Large intestine (tissue), 3 donors: ENCODE measurements around the gene RALB. TPM values are rescaled to one million over a fixed set of nuclear protein-coding genes. Genes with fewer than 3 reads are reported as not detected.
"Not testable (repeated sequence)": the region's sequence is repeated elsewhere in the genome, so short reads cannot be mapped to it uniquely, and the experiment has no call there.

Experiments used
- DNase-seq, 2 donors: peaks; one replicate each; pipeline versions ENCODE4 v3.0.0 to v3.0.0-alpha.2; 2013
- H3K27ac ChIP-seq: one replicate; pipeline ENCODE4 v1.5.1; 2013; ENCODE audit warnings: low read length
- H3K27me3 ChIP-seq: 2 replicates; pipeline ENCODE4 v1.6.1; 2013; ENCODE audit warnings: low read length; ENCODE audit not compliant: control insufficient read depth, insufficient read depth
- H3K36me3 ChIP-seq: 2 replicates; pipeline ENCODE4 v1.6.1; 2013; ENCODE audit warnings: low read length; ENCODE audit not compliant: control insufficient read depth, insufficient read depth
- H3K4me1 ChIP-seq: one replicate; pipeline ENCODE4 v1.6.1; 2013; ENCODE audit warnings: low read length; ENCODE audit not compliant: control insufficient read depth, insufficient read depth
- H3K4me3 ChIP-seq: one replicate; pipeline ENCODE4 v1.5.1; 2013; ENCODE audit warnings: low read length
- H3K9me3 ChIP-seq: one replicate; pipeline ENCODE4 v1.6.1; 2013; ENCODE audit warnings: mild to moderate bottlenecking, low read depth, low read length, moderate library complexity; ENCODE audit not compliant: control insufficient read depth
- WGBS: methylation state at CpG from one replicate; pipeline ENCODE4 v1.1.5; 2013; ENCODE audit warnings: low lambda C conversion rate; ENCODE audit not compliant: insufficient coverage; 5-methylcytosine and 5-hydroxymethylcytosine counted together
- polyA plus RNA-seq: library from polyadenylated mRNA; unstranded; fragments of 120-200 nt; gene quantifications from one replicate; pipeline ENCODE4 v1.2.1, GENCODE V29; 2013

The RALB gene
- polyA plus RNA-seq, 1 donor = 102 TPM

DNA sequence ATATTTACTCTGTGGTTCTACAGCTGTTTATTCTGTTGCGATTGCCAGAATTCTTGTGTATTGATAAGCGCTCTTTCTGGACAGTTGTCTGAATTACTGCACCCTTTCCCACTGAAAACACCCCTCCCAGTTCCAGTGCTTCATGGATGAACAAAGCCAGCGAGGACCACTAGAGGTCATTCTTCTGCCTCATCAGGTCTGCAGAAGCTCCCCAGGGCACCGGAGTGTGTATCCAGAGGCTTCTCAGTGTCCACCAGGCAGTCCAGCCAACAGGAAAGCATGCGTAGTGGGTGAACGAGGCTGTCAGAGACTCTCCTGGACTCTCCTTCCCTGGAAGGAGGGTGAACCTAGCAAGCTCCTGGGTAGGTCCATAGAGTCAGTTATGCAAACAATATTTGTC, 52.6 kb downstream of the RALB start:
- H3K4me1 ChIP-seq = peaks cover 10% of the 10 kb centered on the region
- H3K4me3 ChIP-seq = no peak overlapping the region
- no peak for DNase-seq
- H3K27ac ChIP-seq = no peak overlapping the region
- H3K9me3 ChIP-seq = no peaks in the 10 kb centered on the region
- H3K36me3 ChIP-seq = peaks cover 27% of the 10 kb centered on the region
- no peaks in the 10 kb centered on the region for H3K27me3 ChIP-seq
- WGBS = 40% methylated on average over 1 of the region's 6 CpGs

DNA sequence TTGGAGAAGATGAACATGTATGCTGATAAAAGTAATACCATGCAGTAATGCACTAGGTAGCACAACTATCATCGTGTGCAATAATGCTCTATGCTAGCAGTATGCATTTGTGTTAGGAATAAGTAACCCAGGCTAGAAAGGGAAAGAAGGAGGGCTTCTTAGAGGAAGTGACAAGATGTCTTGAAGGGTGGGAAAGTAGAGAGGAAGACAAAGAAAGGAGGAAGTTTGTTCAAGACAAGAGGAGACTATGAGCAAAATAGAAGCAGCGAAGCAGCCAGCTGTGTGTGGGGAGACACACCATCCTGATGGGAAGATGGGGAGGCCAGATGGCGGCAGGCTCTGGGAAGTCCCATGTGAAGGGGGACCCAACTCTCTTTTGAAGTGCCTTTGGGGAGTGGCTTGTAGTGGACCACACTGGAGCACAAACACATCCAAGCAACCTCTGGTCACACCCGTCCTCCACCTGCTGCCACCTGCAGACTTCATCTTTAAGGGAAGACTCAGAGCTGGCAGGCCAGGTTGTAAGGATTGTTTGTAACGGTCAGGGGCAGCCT, 53.4 kb downstream of the RALB start:
- no peak overlapping the region for H3K27ac ChIP-seq
- H3K4me3 ChIP-seq = no peak overlapping the region
- peaks cover 22% of the 10 kb centered on the region for H3K36me3 ChIP-seq
- DNase-seq = no peak
- no peaks in the 10 kb centered on the region for H3K9me3 ChIP-seq
- WGBS = 82% methylated on average over 2 of the region's 5 CpGs
- no peaks in the 10 kb centered on the region for H3K27me3 ChIP-seq
- H3K4me1 ChIP-seq = peaks cover 10% of the 10 kb centered on the region

DNA sequence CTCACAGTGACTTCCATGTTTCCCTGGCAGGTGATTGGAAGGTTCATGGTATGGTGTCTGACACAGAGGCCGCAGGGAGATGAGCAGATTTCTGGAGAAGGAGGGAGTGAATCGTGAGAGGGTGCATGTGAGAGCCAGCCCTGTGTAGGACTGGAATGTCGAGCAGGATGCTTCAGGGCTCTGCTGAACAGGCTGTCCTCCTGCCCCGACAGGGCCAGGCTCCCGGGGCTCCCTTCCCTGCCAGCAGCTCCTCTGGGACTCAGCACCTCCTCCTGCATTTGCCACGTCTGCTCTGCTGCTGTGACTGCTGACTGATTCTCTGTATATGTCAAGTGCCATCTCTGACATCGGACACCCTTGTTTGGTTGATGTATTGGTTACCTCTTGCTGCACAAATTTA, 54.8 kb downstream of the RALB start:
- no CpG with 5 or more reads among the region's 7 CpGs for WGBS
- Histone ChIP-seq H3K9me3 (no peaks in the 10 kb centered on the region), H3K27ac (no peak overlapping the region), H3K27me3 (no peaks in the 10 kb centered on the region), H3K36me3 (peaks cover 9% of the 10 kb centered on the region), H3K4me3 (no peak overlapping the region), H3K4me1 (peaks cover 10% of the 10 kb centered on the region)
- no peak for DNase-seq

DNA sequence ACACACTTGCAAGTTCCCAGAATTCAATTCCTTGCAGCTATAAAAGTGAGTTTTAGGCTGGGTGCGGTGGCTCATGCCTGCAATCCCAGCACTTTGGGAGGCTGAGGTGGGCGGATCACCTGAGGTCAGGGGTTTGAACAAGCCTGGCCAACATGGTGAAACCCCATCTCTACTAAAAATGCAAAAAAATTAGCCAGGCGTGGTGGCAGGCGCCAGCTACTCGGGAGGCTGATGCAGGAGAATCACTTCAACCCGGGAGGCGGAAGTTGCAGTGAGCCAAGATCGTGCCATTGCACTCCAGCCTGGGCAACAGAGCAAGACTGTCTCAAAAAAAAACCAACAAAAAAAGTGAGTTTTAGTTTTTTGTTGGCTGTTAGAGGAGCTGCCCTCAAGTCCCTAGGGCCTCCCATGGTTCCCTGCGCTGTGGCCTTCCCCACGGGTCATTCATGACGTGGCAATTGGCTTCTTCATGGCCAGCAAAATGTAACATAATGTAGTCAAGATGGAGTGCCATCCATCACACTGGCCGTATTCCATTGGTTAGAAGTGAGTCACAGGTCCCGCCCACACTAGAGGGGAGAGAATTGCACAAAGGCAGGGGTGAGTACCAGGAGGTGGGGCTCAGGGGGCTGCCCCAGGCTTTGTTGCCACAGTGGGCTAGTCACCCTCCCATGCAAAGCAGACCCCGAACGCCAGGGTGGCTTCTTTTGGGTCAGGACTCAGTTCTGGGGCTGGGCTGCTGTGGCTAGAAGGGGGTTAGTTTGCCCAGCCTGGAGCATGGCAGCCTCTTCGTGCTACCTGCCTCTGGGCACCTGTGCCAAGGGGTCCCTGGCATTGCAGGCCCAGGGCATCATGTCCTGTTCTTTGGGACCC, 55.6 kb downstream of the RALB start:
- H3K27me3 ChIP-seq = no peaks in the 10 kb centered on the region
- no peak overlapping the region for H3K4me3 ChIP-seq
- no peaks in the 10 kb centered on the region for H3K9me3 ChIP-seq
- H3K36me3 ChIP-seq = peaks cover 6% of the 10 kb centered on the region
- no peak overlapping the region for H3K27ac ChIP-seq
- no peak for DNase-seq
- WGBS = no CpG with 5 or more reads among the region's 16 CpGs
- H3K4me1 ChIP-seq = peaks cover 15% of the 10 kb centered on the region

DNA sequence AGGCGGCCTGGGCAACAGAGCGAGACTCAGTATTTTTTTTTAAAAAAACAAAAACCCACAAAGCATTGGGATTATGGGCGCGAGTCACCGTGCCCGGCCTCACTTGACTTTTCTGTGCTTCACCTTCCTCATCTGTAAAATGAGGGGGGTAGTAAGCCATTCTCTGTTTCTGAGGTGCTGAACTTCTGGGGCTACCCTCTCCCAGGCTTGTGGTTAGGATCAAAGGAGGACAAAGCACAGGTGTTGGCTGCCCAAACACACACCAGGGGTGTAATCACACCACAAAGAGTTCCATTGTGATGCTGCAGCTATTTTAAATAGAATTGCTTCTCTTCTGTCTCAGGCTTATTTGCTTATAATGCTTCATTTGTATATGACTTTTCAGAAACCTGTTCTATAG, 57.5 kb downstream of the RALB start:
- no peak for DNase-seq
- H3K27me3 ChIP-seq = peaks cover 14% of the 10 kb centered on the region
- no peak overlapping the region for H3K4me3 ChIP-seq
- peaks cover 11% of the 10 kb centered on the region for H3K4me1 ChIP-seq
- H3K27ac ChIP-seq = no peak overlapping the region
- H3K36me3 ChIP-seq = peaks cover 4% of the 10 kb centered on the region
- 80% methylated on average over 1 of the region's 6 CpGs for WGBS
- no peaks in the 10 kb centered on the region for H3K9me3 ChIP-seq

GRCh38 chr2:120310841-120311240, 58.2 kb downstream of the RALB start:
- H3K27me3 ChIP-seq = peaks cover 17% of the 10 kb centered on the region
- H3K27ac ChIP-seq, H3K9me3 ChIP-seq, H3K4me1 ChIP-seq, DNase-seq, H3K4me3 ChIP-seq, H3K36me3 ChIP-seq: not testable (repeated sequence)
- 100% methylated on average over 1 of the region's 8 CpGs for WGBS

DNA sequence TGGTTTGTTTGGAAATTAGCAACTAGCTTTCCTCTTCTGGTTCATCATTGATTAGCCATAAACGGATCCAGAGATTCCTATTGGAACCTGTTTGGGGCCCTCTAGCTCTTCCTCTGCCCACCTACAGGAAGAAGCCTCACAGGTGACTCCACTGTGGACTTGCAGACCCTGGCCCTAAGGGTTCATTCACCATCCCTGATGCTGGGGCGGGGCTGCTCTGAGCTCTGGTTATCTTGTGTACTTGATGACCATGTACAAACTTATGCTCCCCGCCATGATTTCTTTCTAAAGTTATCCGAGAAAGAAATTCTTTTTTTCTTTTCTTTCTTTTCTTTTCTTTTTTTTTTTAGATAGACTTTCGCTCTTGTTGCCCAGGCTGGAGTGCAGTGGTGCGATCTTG, 59.4 kb downstream of the RALB start:
- Histone ChIP-seq H3K36me3 (no peaks in the 10 kb centered on the region), H3K9me3 (no peaks in the 10 kb centered on the region), H3K4me1 (peaks cover 5% of the 10 kb centered on the region), H3K4me3 (no peak overlapping the region), H3K27ac (no peak overlapping the region), H3K27me3 (peaks cover 17% of the 10 kb centered on the region)
- 73% methylated on average over 4 of the region's 6 CpGs for WGBS
- no peak for DNase-seq

DNA sequence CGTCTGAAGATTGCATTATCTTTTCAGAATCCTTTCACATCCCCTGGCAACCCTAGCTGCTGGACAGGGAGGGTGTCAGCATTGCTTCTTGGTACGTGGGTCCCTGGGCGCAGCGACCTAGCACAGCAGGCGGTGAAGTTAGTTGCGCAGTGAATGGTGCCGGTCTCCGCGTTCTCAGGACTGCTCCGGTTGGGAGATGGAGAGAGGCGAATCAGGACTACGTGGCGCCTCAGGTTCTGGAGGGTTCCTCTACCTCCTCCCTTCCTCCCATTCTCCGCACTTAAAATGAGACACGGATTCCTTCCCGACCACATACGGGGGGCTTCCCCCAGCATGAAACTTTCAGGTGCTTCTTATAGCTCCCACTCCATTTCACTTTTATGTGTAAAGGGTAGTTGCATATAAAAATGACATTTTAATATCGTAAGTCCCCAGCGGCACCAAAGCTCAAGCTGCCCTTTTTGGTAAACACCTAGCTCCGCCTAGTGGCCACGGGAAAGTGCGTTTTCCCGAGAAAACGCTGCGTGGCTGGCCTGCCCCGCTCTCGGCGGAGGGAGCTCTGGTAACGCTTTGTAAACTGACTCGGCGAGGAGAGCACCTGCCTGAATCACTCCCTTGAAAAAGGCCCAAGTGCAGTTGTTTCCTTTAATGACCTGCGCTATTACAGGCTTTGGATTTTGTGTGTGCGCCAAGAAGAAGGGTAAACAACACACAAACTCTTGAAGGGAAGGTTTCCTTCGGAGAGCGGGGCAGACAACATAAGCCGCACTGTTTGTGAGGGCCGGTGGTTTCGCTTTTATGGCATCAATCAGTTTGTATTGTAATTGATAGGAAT, 60.4 kb downstream of the RALB start:
- Histone ChIP-seq H3K36me3 (no peaks in the 10 kb centered on the region), H3K27ac (no peak overlapping the region), H3K9me3 (no peaks in the 10 kb centered on the region), H3K4me1 (peaks cover 5% of the 10 kb centered on the region), H3K27me3 (peaks cover 18% of the 10 kb centered on the region), H3K4me3 (peak overlapping the region; percentile 46)
- peak; percentile 75 to 83 for DNase-seq
- 0% methylated on average over 3 of the region's 38 CpGs for WGBS

GRCh38 chr2:120313695-120314615, 61.3 kb downstream of the RALB start:
- Histone ChIP-seq H3K27ac (no peak overlapping the region), H3K4me3 (peak overlapping the region; percentile 46), H3K4me1 (peaks cover 5% of the 10 kb centered on the region), H3K27me3 (peaks cover 26% of the 10 kb centered on the region), H3K9me3 (no peaks in the 10 kb centered on the region), H3K36me3 (no peaks in the 10 kb centered on the region)
- no CpG with 5 or more reads among the region's 39 CpGs for WGBS
- peak in 1 of 2 donors; percentile 48 for DNase-seq
